ENCODE data around the gene CTRL.
"Not testable (repeated sequence)": the region's sequence is repeated elsewhere in the genome, so short reads cannot be mapped to it uniquely, and the experiment has no call there.

CTRL gene

GRCh38 chr16:67941469-67942199, 10.0 kb upstream of the CTRL start:
- DNase-seq (ENCODE audit: low read depth in 2 of 2), result no peak

- DNase-seq (ENCODE audit: low read depth in 2 of 2), result no peak
These were observed 8.9 kb upstream of the CTRL start for GRCh38 chr16:67940446-67941089.

GRCh38 chr16:67939507-67940445, 8.1 kb upstream of the CTRL start:
- no peak for DNase-seq (ENCODE audit: low read depth in 2 of 2)

- DNase-seq (ENCODE audit: low read depth in 2 of 2), result not testable (repeated sequence)
These were observed 6.1 kb upstream of the CTRL start for GRCh38 chr16:67937713-67938112.

- peak; percentile 55 to 72 for DNase-seq (ENCODE audit: low read depth in 2 of 2)
These were observed 5.4 kb upstream of the CTRL start for GRCh38 chr16:67936880-67937605.

- peak in 1 of 2 donors; percentile 22 for DNase-seq (ENCODE audit: low read depth in 2 of 2)
These were observed 4.6 kb upstream of the CTRL start, which contains the start of gene PSMB10 for GRCh38 chr16:67936124-67936879. Gene PSMB10, minus strand, starts transcription at chr16:67936850. Its CDS starts 101 bp downstream, at chr16:67936749.

GRCh38 chr16:67935402-67936123, 3.9 kb upstream of the CTRL start:
- peak; percentile 89 to 94 for DNase-seq (ENCODE audit: low read depth in 2 of 2)

- no peak for DNase-seq (ENCODE audit: low read depth in 2 of 2)
These were observed 3.4 kb upstream of the CTRL start for GRCh38 chr16:67935101-67935401.

- DNase-seq (ENCODE audit: low read depth in 2 of 2), result no peak
These were observed 2.8 kb upstream of the CTRL start for GRCh38 chr16:67934306-67935100.

- no peak for DNase-seq (ENCODE audit: low read depth in 2 of 2)
These were observed 2.1 kb upstream of the CTRL start for GRCh38 chr16:67933805-67934204.

- no peak for DNase-seq (ENCODE audit: low read depth in 2 of 2)
These were observed 789 bp upstream of the CTRL start for GRCh38 chr16:67932462-67932840.

- DNase-seq (ENCODE audit: low read depth in 2 of 2), result no peak
These were observed 917 bp downstream of the CTRL start for GRCh38 chr16:67930678-67931211.

- no peak for DNase-seq (ENCODE audit: low read depth in 2 of 2)
These were observed 1.5 kb downstream of the CTRL start for GRCh38 chr16:67930191-67930590.

- DNase-seq (ENCODE audit: low read depth in 2 of 2), result peak; percentile 40 to 60
These were observed 2.9 kb downstream of the CTRL start for GRCh38 chr16:67928561-67929364.

- no peak for DNase-seq (ENCODE audit: low read depth in 2 of 2)
These were observed 3.5 kb downstream of the CTRL start for GRCh38 chr16:67928147-67928546.

- no peak for DNase-seq (ENCODE audit: low read depth in 2 of 2)
These were observed 4.3 kb downstream of the CTRL start for GRCh38 chr16:67927131-67927941.

GRCh38 chr16:67926181-67926750, 5.4 kb downstream of the CTRL start:
- DNase-seq (ENCODE audit: low read depth in 2 of 2), result no peak
